K562 (cell line): ENCODE results near the gene MINK1. TPM values are rescaled to one million over a fixed set of nuclear protein-coding genes. Genes with fewer than 3 reads are reported as not detected.

Experiments used
- BCOR ChIP-seq: fragments of 450-650 bp; IDR thresholded peaks from 2 replicates; pipeline ENCODE4 v1.6.1; 2016
- HMG20B ChIP-seq: fragments of 250-450 bp; sonication (Bioruptor Pico); IDR thresholded peaks from 2 replicates; pipeline ENCODE4 v1.5.0; 2021; ENCODE audit warnings: mild to moderate bottlenecking
- MED1 ChIP-seq: sonication (generic); formaldehyde crosslinking; IDR thresholded peaks from 2 replicates; pipeline ENCODE4 v1.8.1; 2023; ENCODE audit warnings: missing genetic modification reagents, borderline replicate concordance
- NFXL1 ChIP-seq: fragments of 450-650 bp; formaldehyde crosslinking; IDR thresholded peaks from 2 replicates; pipeline ENCODE4 v1.4.0; 2021; ENCODE audit warnings: mild to moderate bottlenecking
- PHB2 ChIP-seq: fragments of 450-650 bp; IDR thresholded peaks from 2 replicates; pipeline ENCODE4 v1.6.1; 2017; ENCODE audit warnings: low read depth
- SREBF2 ChIP-seq: sonication (generic); formaldehyde crosslinking; IDR thresholded peaks from 2 replicates; pipeline ENCODE4 v1.4.0; 2020; ENCODE audit warnings: mild to moderate bottlenecking, missing genetic modification reagents
- ZHX1 ChIP-seq: fragments of 150-350 bp; conservative IDR thresholded peaks from 2 replicates; pipeline ENCODE4 v1.6.1; 2014; ENCODE audit warnings: low read length
- polyA plus RNA-seq, 8 experiments: library from polyadenylated mRNA; depleted of rRNA in 4 of 8; stranded (reverse) in 5 of 8; unstranded in 3 of 8; fragments of >200 nt; fragmentation: Nextera tagmentation in 2 of 8; fragmentation: Illumina TruSeq in 1 of 8; extraction: Ambion mirVana in 2 of 8; extraction: Trizol in 1 of 8; gene quantifications; 2 replicates each; pipeline versions ENCODE4 v1.2.1 to v1.2.3, GENCODE V29; 2011 to 2014; ENCODE audit warnings: inconsistent platforms in 1 of 8, missing spikeins in 1 of 8
- total RNA-seq, 7 experiments: library from RNA; depleted of rRNA in 6 of 7; stranded (reverse); fragments of >200 nt in 6 of 7; fragmentation: Illumina TruSeq in 2 of 7; extraction: Trizol in 2 of 7; gene quantifications; 2 replicates each; pipeline versions ENCODE4 v1.2.1 to v1.2.3, GENCODE V29; 2011 to 2021; ENCODE audit warnings: low replicate concordance in 1 of 7
- TF ChIP-seq, protein P1 (sequence below), 2 experiments: fragments of 450-650 bp; formaldehyde crosslinking in 1 of 2; IDR thresholded peaks; 2 replicates each; pipeline versions ENCODE4 v1.4.0 to v1.6.1; 2014 to 2020; ENCODE audit warnings: mild to moderate bottlenecking in 2 of 2, borderline replicate concordance in 1 of 2, low read depth in 1 of 2

Gene MINK1
- total and polyA plus RNA-seq, 9 of the 15 experiments (the other 6 are each of a cell fraction or from before 2014, with no cell fraction given), result 0.11 to 54.2 (median 14.9) TPM

DNA sequence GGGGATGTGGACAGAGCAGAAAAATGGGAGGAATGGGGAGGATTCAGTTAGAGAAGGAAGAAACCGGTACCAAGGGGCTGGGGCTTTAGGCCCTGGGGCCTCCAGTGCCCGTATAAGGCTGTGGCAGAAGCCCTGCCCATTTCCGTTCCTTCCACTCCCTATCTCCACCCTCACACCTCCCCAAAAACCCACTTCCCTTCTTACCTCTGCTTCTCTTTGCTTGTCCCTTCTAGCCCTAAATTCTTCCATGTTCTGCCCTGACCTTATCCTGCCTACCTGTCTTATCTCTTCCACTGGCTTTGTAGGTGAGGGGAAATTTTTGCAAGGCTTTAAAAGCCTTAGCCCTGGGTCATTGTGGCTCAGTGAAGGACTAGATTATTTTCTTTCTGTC, 111.0 kb downstream of the MINK1 start (continued):
- TF ChIP-seq ZHX1 (no peak), BCOR (no peak), NFXL1 (0 out of 2 replicates have a peak, but pooled peaks have one; percentile 33), HMG20B (CRISPR knock-in tag) (no peak), SREBF2 (no peak), MED1 (CRISPR knock-in tag) (no peak), PHB2 (no peak)
- TF ChIP-seq, protein P1, sequence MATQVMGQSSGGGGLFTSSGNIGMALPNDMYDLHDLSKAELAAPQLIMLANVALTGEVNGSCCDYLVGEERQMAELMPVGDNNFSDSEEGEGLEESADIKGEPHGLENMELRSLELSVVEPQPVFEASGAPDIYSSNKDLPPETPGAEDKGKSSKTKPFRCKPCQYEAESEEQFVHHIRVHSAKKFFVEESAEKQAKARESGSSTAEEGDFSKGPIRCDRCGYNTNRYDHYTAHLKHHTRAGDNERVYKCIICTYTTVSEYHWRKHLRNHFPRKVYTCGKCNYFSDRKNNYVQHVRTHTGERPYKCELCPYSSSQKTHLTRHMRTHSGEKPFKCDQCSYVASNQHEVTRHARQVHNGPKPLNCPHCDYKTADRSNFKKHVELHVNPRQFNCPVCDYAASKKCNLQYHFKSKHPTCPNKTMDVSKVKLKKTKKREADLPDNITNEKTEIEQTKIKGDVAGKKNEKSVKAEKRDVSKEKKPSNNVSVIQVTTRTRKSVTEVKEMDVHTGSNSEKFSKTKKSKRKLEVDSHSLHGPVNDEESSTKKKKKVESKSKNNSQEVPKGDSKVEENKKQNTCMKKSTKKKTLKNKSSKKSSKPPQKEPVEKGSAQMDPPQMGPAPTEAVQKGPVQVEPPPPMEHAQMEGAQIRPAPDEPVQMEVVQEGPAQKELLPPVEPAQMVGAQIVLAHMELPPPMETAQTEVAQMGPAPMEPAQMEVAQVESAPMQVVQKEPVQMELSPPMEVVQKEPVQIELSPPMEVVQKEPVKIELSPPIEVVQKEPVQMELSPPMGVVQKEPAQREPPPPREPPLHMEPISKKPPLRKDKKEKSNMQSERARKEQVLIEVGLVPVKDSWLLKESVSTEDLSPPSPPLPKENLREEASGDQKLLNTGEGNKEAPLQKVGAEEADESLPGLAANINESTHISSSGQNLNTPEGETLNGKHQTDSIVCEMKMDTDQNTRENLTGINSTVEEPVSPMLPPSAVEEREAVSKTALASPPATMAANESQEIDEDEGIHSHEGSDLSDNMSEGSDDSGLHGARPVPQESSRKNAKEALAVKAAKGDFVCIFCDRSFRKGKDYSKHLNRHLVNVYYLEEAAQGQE (IDR thresholded peaks at IDR 0.05; ENCODE audit: borderline replicate concordance), result no peak
- TF ChIP-seq, protein P1 (CRISPR knock-in tag; IDR thresholded peaks at IDR 0.05; ENCODE audit: low read depth), result no peak
